BLaER1 treated with 17β-estradiol and CSF1 and Interleukin-3, amounts not matched to agents 10 nM and 100 nM (cell line): ENCODE data around the gene RAB20.
A peak's percentile ranks its signal among the peaks of the same experiment; 100 is the strongest.

Experiments used
- H3K27ac ChIP-seq, 11 experiments: shearing (Covaris generic); formaldehyde crosslinking; 2 replicates each; pipeline ENCODE4 v1.8.1; 2022
- H3K27me3 ChIP-seq, 11 experiments: shearing (Covaris generic); formaldehyde crosslinking; 2 replicates each; pipeline ENCODE4 v1.8.1; 2022
- H3K36me3 ChIP-seq, 11 experiments: shearing (Covaris generic); formaldehyde crosslinking; 2 replicates each; pipeline ENCODE4 v1.8.1; 2022
- H3K4me1 ChIP-seq, 10 experiments: shearing (Covaris generic); formaldehyde crosslinking; 2 replicates each; pipeline ENCODE4 v1.8.1; 2022
- H3K4me2 ChIP-seq, 11 experiments: shearing (Covaris generic); formaldehyde crosslinking; 2 replicates each; pipeline ENCODE4 v1.8.1; 2022
- H3K4me3 ChIP-seq, 10 experiments: shearing (Covaris generic); formaldehyde crosslinking; 2 replicates each; pipeline ENCODE4 v1.8.1; 2022
- H3K9ac ChIP-seq, 11 experiments: shearing (Covaris generic); formaldehyde crosslinking; 2 replicates each; pipeline ENCODE4 v1.8.1; 2022
- H3K9me3 ChIP-seq, 11 experiments: shearing (Covaris generic); formaldehyde crosslinking; replicated peaks in 1 of 11; 2 replicates each; pipeline ENCODE4 v1.8.1; 2022
- H4K20me1 ChIP-seq, 11 experiments: shearing (Covaris generic); formaldehyde crosslinking; 2 replicates each; pipeline ENCODE4 v1.8.1; 2022
- Cebpa-rat ChIP-seq, 11 experiments: shearing (Covaris generic); IDR thresholded peaks; 2 replicates each; pipeline ENCODE4 v1.8.1; 2022

The RAB20 gene

DNA sequence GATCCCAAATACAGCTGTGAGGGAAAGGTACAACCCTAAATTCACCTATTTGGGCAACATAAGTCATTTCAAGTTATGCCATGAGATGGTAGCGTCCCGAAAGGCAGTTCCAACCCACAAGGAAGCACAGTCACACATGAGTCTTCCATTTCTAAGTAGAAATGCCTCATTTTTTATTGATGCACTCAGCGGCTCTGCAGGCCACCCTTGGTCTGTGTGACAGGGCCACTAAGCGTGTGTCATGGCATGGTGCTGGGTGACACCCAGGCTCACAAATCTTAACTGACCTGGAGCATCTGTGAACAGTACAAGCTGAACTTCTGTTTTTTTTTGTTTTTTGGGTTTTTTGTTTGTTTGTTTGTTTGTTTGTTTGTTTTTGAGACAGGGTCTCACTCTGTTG lies 15.1 kb downstream of the RAB20 start:
- Histone ChIP-seq H3K9ac (no peak overlapping the region), H3K4me3 (no peak overlapping the region), H3K4me1 (peaks cover 10 to 97% (median 20%) of the 10 kb centered on the region in 10 experiments; a peak in 19 of 20 replicates), H3K27ac (no peak overlapping the region), H3K27me3 (no peaks in the 10 kb centered on the region), H4K20me1 (peaks cover 3 to 100% (median 82%) of the 10 kb centered on the region in 11 experiments; a peak in 21 of 22 replicates), H3K36me3 (peaks cover 45 to 100% (median 91%) of the 10 kb centered on the region in 11 experiments), H3K9me3 (peaks cover 19 to 45% (median 42%) of the 10 kb centered on the region in 11 experiments; a peak in 21 of 22 replicates), H3K4me2 (peak overlapping the region in 2 of 11 experiments; percentile 49 to 98; a peak in 4 of 22 replicates)
- no peak for TF ChIP-seq Cebpa-rat (IDR thresholded peaks at IDR 0.05)

DNA sequence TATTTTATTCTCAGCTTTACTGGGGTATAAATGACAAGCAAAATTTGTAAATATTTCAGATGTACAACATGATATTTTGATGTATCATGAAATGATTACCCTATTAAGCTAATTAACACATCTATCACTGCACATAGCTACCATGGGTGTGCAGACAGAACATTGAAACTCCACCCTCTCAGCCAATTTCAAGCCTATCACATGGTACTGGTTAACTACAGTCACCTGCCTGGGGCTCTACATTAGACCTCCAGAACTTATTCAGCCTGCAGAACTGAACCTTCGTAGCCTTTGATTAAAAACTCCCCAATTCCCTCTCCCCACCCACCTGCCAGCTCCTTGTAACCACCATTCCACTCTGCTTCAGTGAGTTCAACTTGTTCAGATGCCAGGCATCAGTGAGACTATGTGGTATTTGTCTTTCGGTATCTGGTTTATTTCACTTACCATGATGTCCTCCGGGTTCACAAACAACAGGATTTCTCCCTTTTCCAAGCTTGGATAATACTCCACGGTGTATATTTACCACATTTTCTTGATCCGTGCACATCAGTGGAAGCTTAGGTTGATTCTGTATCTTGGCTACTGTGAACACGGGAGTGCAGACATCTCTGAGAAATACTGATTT lies 19.2 kb downstream of the RAB20 start:
- Histone ChIP-seq H3K27me3 (no peaks in the 10 kb centered on the region), H3K4me1 (peaks cover 51 to 97% (median 59%) of the 10 kb centered on the region in 10 experiments), H3K9me3 (peaks cover 19 to 36% (median 35%) of the 10 kb centered on the region in 11 experiments; a peak in 21 of 22 replicates), H3K36me3 (peaks cover 35 to 82% (median 61%) of the 10 kb centered on the region in 11 experiments), H4K20me1 (peaks cover 11 to 88% (median 51%) of the 10 kb centered on the region in 11 experiments; a peak in 17 of 22 replicates), H3K9ac (peak overlapping the region in 1 of 11 experiments; percentile 57; a peak in 1 of 22 replicates), H3K4me3 (no peak overlapping the region), H3K4me2 (peak overlapping the region in 5 of 11 experiments; percentile 8 to 98 (median 29); a peak in 9 of 22 replicates), H3K27ac (no peak overlapping the region; a peak in 1 of 22 replicates)
- TF ChIP-seq Cebpa-rat (IDR thresholded peaks at IDR 0.05) = no peak

DNA sequence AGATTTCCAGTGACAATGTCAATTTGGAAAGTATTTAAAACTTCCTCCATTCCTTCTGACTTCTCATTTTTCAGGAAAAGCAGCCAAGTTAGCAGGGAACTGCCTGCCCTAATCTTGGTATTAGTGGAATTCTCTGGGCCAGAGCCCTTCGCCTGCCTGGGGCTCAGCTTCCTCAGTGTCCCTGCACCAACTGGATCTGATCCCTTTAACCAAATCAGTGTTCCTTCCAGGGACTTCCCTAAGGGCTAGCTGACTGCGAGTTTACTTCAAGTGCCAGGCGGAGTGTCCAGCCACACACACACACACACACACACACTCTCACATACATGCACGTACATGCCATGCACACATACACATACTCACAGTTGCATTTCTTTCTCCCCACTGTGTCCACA lies 20.0 kb downstream of the RAB20 start:
- no peak for TF ChIP-seq Cebpa-rat (IDR thresholded peaks at IDR 0.05)

DNA sequence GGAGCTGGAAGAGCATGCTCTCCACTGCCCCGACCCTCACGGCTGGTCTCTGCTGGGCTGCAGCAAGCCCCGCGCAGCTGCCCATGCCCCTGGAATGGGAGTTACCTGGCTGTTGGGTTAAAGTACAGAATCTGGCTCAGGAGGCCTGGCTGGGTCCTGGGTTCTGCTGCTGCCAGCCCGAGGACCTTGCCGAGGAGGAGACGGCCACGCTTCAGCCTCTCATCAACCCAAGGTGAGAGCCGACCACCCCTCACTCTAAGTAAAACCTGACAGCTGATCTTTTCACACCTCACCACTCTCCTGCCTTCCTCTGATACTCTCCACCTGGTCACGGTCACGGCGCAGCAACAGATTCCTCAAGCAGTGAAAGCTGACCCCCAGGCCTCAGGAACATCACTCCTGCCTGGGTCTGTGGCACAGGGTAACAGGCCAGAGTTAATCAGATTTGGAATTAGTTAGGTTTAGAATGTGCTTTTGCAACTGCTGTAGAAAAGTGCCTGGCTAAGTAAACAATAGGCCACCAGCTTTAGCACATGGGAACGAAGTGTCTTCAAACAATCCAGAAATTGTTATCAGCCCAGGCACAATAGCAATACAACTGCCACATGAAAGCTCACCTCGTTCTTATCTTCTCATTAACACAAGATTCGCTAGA lies 20.5 kb downstream of the RAB20 start:
- H3K9ac ChIP-seq = peak overlapping the region in 3 of 11 experiments; percentile 27 to 57 (median 45); a peak in 3 of 22 replicates
- peak overlapping the region in 5 of 11 experiments; percentile 11 to 44 (median 19); a peak in 7 of 22 replicates for H3K27ac ChIP-seq
- peaks cover 16 to 23% (median 22%) of the 10 kb centered on the region in 11 experiments; a peak in 21 of 22 replicates for H3K9me3 ChIP-seq
- peaks cover 55 to 91% (median 68%) of the 10 kb centered on the region in 10 experiments for H3K4me1 ChIP-seq
- peaks cover 11 to 75% (median 45%) of the 10 kb centered on the region in 11 experiments; a peak in 17 of 22 replicates for H4K20me1 ChIP-seq
- no peak for TF ChIP-seq Cebpa-rat (IDR thresholded peaks at IDR 0.05)
- H3K27me3 ChIP-seq = no peaks in the 10 kb centered on the region
- no peak overlapping the region for H3K4me3 ChIP-seq
- H3K36me3 ChIP-seq = peaks cover 25 to 69% (median 48%) of the 10 kb centered on the region in 11 experiments
- peak overlapping the region in 7 of 11 experiments; percentile 7 to 98 (median 14); a peak in 9 of 22 replicates for H3K4me2 ChIP-seq

More for the DNA sequence above, 20.0 kb downstream of the RAB20 start:
- no peaks in the 10 kb centered on the region for H3K27me3 ChIP-seq
- no peak overlapping the region for H3K4me3 ChIP-seq
- peak overlapping the region in 2 of 11 experiments; percentile 45 to 57; a peak in 2 of 22 replicates for H3K9ac ChIP-seq
- peaks cover 51 to 95% (median 65%) of the 10 kb centered on the region in 10 experiments for H3K4me1 ChIP-seq
- H3K9me3 ChIP-seq = peaks cover 16 to 28% (median 28%) of the 10 kb centered on the region in 11 experiments; a peak in 21 of 22 replicates
- peak overlapping the region in 5 of 11 experiments; percentile 2 to 98 (median 14); a peak in 7 of 22 replicates for H3K4me2 ChIP-seq
- H3K27ac ChIP-seq = peak overlapping the region in 4 of 11 experiments; percentile 14 to 44 (median 21); a peak in 4 of 22 replicates
- peaks cover 11 to 80% (median 45%) of the 10 kb centered on the region in 11 experiments; a peak in 17 of 22 replicates for H4K20me1 ChIP-seq
- peaks cover 28 to 74% (median 53%) of the 10 kb centered on the region in 11 experiments for H3K36me3 ChIP-seq

DNA sequence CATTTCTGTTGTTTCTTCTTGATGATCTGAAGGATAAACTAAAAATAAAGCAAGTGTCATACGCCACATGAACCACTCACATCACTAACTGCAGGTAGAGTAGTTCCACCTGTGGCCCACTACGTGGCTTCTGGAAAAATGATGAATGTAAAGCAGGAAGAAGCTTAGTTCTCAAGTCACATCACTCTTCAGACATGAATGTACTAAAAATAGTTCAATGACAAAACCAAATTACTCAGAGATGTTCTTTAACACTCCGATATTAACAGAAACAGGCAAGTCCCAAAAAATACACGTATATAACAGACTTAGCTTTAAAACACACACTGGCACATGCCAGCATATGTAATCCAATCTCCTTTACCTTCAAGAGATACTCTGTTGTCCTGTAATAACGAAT lies 21.6 kb downstream of the RAB20 start:
- peaks cover 11 to 64% (median 45%) of the 10 kb centered on the region in 11 experiments; a peak in 17 of 22 replicates for H4K20me1 ChIP-seq
- H3K4me1 ChIP-seq = peaks cover 66 to 94% (median 79%) of the 10 kb centered on the region in 10 experiments
- peaks cover 14 to 69% (median 37%) of the 10 kb centered on the region in 11 experiments for H3K36me3 ChIP-seq
- H3K27me3 ChIP-seq = no peaks in the 10 kb centered on the region
- 0 out of 22 replicates have a peak overlapping the region, but pooled peaks of 1 of the 11 experiments have one; percentile 3 for H3K27ac ChIP-seq
- H3K9me3 ChIP-seq = peaks cover 10 to 12% (median 12%) of the 10 kb centered on the region in 11 experiments; a peak in 21 of 22 replicates
- TF ChIP-seq Cebpa-rat (IDR thresholded peaks at IDR 0.05) = no peak
- H3K4me3 ChIP-seq = no peak overlapping the region
- peak overlapping the region; percentile 14 to 98 (median 89); a peak in 20 of 22 replicates for H3K4me2 ChIP-seq
- 0 out of 22 replicates have a peak overlapping the region, but pooled peaks of 2 of the 11 experiments have one; percentile 7 to 9 for H3K9ac ChIP-seq

DNA sequence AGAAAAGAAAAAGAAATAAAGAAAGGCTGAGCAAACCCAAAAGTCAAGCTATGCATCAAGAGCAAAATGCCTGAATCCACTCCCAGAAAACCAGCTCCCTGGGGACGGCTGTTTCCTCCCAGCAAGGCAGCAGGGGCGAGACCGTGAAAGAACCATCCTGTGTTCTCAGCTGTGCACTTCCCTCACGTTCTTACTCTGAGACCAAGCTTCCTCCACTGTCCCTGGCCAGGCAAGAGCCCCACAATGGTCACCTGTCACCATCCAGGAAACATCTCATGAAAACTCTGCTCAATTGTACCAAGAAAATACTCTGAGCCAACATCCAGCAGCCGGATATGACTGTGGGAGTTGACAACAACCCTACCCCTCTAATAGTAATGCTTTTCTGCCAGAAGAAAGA lies 22.9 kb downstream of the RAB20 start:
- no peak for TF ChIP-seq Cebpa-rat (IDR thresholded peaks at IDR 0.05)
- Histone ChIP-seq H4K20me1 (peaks cover 11 to 70% (median 42%) of the 10 kb centered on the region in 11 experiments; a peak in 17 of 22 replicates), H3K27ac (peak overlapping the region; percentile 68 to 85 (median 79)), H3K4me2 (peak overlapping the region; percentile 80 to 98 (median 89)), H3K36me3 (peaks cover under 1 to 69% (median 24%) of the 10 kb centered on the region in 11 experiments; a peak in 19 of 22 replicates), H3K4me3 (peak overlapping the region in 6 of 10 experiments; percentile 3 to 51 (median 9); a peak in 3 of 20 replicates), H3K4me1 (peaks cover 78 to 96% (median 92%) of the 10 kb centered on the region in 10 experiments), H3K9ac (peak overlapping the region; percentile 50 to 81 (median 57); a peak in 15 of 22 replicates), H3K9me3 (no peaks in the 10 kb centered on the region; a peak in 2 of 22 replicates), H3K27me3 (no peaks in the 10 kb centered on the region)

DNA sequence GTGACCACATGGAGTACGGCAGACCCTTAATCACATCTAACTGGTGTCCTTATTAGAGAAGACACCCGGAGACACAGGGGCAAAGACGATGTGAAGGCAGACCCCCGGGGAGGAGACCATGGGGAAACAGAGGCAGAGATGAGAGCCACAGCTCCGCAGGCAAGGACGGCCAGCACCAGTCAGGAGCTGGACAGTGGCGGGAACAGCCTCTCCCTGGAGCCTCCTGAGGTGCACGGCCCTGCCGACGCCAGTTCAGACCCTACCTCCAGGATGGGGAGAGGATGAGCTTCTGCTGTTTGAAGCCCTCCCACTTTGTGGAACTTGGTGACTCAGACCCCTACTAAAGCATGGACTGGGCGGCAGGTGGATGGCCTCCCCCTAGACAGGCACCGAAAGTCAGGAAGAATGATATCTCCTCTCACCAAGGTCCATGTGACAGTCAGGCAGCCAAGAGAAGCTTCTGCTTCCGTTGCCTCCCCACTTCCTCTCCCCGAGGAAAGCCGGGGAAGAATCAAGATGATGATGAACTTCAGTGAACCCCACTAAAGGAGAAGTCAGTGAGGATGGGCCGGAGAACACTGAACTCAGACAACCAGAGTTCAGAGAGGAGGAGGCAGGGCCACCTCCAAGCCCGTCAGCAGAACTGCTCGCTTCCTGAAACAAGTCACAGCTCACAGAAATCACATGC lies 25.4 kb downstream of the RAB20 start:
- Histone ChIP-seq H3K9me3 (peaks cover 0 to 4% (median 0%) of the 10 kb centered on the region in 11 experiments; a peak in 2 of 22 replicates), H3K4me2 (peak overlapping the region; percentile 74 to 98 (median 92)), H3K27ac (peak overlapping the region; percentile 64 to 95 (median 83)), H3K4me3 (peak overlapping the region in 9 of 10 experiments; percentile 19 to 50 (median 37); a peak in 15 of 20 replicates), H3K36me3 (peaks cover 0 to 58% (median 8%) of the 10 kb centered on the region in 11 experiments; a peak in 13 of 22 replicates), H3K4me1 (peaks cover 94 to 99% (median 96%) of the 10 kb centered on the region in 10 experiments), H3K27me3 (no peaks in the 10 kb centered on the region), H3K9ac (peak overlapping the region; percentile 54 to 85 (median 66)), H4K20me1 (peaks cover 0 to 55% (median 19%) of the 10 kb centered on the region in 11 experiments; a peak in 16 of 22 replicates)
- no peak for TF ChIP-seq Cebpa-rat (IDR thresholded peaks at IDR 0.05)
